ENCODE measurements around the gene SPTBN1. TPM values are rescaled to one million over a fixed set of nuclear protein-coding genes. Genes with fewer than 3 reads are reported as not detected.

Gene SPTBN1
- total RNA-seq, 1 experiment from 2014 or later, result 262 TPM

DNA sequence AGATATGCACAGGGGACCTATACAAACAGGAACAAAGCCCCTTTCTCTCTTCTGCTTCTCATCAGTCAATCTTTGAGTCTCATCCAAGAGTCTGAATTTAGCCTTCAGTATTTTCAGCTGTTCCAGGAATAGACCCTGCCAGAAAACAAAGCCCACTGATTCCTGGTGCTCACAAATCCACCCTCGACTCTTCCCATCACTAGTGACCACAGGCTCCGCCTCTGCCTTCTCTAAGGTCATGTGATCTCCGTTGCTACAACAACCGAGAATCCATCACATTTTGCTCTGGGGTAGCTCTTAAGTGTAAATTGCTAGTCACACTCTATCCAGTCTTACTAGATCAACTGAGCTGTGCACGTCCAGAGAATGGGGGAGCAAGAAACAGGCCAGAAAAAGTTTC lies 46.4 kb upstream of the SPTBN1 start:
- no peaks in the 10 kb centered on the region for H3K79me2 ChIP-seq (ENCODE audit: low read depth)
- no peaks in the 10 kb centered on the region for H3F3A ChIP-seq (ENCODE audit: insufficient read depth, low read depth)
- TF ChIP-seq EZH2 (IDR thresholded peaks at IDR 0.05; ENCODE audit: low read depth), result no peak
- TF ChIP-seq, protein P1, sequence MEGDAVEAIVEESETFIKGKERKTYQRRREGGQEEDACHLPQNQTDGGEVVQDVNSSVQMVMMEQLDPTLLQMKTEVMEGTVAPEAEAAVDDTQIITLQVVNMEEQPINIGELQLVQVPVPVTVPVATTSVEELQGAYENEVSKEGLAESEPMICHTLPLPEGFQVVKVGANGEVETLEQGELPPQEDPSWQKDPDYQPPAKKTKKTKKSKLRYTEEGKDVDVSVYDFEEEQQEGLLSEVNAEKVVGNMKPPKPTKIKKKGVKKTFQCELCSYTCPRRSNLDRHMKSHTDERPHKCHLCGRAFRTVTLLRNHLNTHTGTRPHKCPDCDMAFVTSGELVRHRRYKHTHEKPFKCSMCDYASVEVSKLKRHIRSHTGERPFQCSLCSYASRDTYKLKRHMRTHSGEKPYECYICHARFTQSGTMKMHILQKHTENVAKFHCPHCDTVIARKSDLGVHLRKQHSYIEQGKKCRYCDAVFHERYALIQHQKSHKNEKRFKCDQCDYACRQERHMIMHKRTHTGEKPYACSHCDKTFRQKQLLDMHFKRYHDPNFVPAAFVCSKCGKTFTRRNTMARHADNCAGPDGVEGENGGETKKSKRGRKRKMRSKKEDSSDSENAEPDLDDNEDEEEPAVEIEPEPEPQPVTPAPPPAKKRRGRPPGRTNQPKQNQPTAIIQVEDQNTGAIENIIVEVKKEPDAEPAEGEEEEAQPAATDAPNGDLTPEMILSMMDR (conservative IDR thresholded peaks at IDR 0.05), result no peak
- no peaks in the 10 kb centered on the region; the same call in 1 of the 2 replicates for H3K9me2 ChIP-seq (ENCODE audit: insufficient read depth)
- intact Hi-C loops (cut with micrococcal nuclease; ENCODE audit: unreplicated experiment), result no loop called here
- no TSS peak for BruUV-seq (replicated peaks)
- H3K4me1 ChIP-seq (replicated peaks; ENCODE audit: insufficient read depth), result peaks cover 10% of the 10 kb centered on the region; the same call in 1 of the 2 replicates
- H3K9me3 ChIP-seq (ENCODE audit: insufficient read depth, low read depth), result no peaks in the 10 kb centered on the region; the same call in 1 of the 2 replicates
- H3K4me3 ChIP-seq, result no peak overlapping the region
- no peak overlapping the region for H2AFZ ChIP-seq
- no peaks in the 10 kb centered on the region for H3K27me3 ChIP-seq (ENCODE audit: insufficient read depth, low read depth)
- no peaks in the 10 kb centered on the region for H4K20me1 ChIP-seq (ENCODE audit: insufficient read depth)
- no peak for DNase-seq
- CTCF ChIA-PET, result no interaction called here
- H3K4me2 ChIP-seq, result no peak overlapping the region
- no peaks in the 10 kb centered on the region for H3K36me3 ChIP-seq (ENCODE audit: low read depth)
- no peak overlapping the region for H3K27ac ChIP-seq
- POLR2A ChIA-PET (ENCODE audit: unreplicated experiment), result no interaction called here

DNA sequence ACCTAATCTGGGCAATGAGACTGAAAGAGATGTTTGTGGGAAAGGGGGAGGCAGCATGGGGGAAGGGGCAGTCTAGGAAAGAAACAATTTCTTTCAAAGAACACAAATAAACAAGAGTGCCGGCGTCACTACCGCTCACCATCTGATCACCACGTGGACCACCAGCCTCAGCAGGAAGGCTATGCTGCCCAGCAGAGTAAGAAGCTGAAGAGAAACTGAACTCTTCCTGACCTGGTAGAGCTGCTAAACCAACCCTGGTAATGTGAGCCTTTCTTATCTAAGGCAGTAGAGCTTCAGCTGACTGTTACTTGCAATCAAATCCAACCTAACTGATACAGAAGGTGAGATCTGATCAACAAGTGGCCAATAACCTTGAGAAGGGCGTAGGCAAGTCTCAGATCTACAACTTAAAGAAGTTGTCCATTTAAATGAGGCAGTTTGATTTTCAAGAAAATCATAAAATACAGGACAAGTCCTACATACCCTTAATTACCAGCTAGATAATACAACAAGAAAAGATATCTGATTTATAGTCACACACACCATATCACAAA lies 44.2 kb upstream of the SPTBN1 start:
- CTCF ChIA-PET, result no interaction called here
- BruUV-seq (replicated peaks), result no TSS peak
- intact Hi-C loops (cut with micrococcal nuclease; ENCODE audit: unreplicated experiment), result no loop called here

DNA sequence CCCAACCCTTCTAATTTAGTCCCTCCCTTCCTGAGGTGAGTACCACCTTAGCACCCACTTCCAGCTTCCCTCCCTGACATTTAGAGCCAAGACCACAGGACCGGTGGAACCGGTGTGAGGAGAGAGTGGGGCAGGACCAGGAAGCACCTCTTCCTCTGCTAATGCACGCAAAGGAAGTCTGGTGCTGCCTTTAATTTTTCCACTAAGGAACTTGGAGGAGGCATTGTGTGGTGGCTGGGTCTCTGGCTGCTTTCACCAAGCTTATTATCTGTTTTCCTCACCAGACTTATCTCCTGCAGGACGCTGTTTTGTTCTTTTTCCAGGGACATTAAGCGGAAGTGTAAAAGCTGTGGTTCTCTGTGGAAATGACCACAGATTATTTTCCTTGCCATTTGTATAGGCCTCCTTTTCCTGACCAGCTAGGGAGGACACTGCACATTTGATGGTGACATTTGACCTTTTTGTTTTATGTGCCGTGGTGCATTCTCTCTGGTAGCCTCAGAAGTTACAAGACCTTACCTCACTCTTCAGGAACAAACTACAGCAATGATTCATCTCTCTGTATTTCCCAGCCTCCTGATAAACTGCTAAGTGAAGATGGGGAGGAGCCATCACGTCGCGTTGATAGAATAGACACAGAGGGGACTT lies 39.8 kb upstream of the SPTBN1 start:
- intact Hi-C loops (cut with micrococcal nuclease; ENCODE audit: unreplicated experiment), result loop anchor here (5.0 kb wide), 1 partner anchor 41 kb away; the partner anchor contains the start of gene SPTBN1
- no peaks in the 10 kb centered on the region for H3F3A ChIP-seq (ENCODE audit: insufficient read depth, low read depth)
- H3K9me2 ChIP-seq (ENCODE audit: insufficient read depth), result no peaks in the 10 kb centered on the region
- peak overlapping the region; percentile 65 for H2AFZ ChIP-seq
- ChIA-PET CTCF (interaction anchor here (0.5 kb wide), 1 partner anchor 41 kb away, joined by 5 read pairs; no protein-coding TSS in a partner anchor), POLR2A (ENCODE audit: unreplicated experiment) (no interaction called here)
- no peaks in the 10 kb centered on the region; the same call in 1 of the 2 replicates for H3K9me3 ChIP-seq (ENCODE audit: insufficient read depth, low read depth)
- DNase-seq, result peak; percentile 58 to 80
- H3K79me2 ChIP-seq (ENCODE audit: low read depth), result no peaks in the 10 kb centered on the region
- no peak for TF ChIP-seq EZH2 (IDR thresholded peaks at IDR 0.05; ENCODE audit: low read depth)
- TF ChIP-seq, protein P1 (conservative IDR thresholded peaks at IDR 0.05), result no peak
- peaks cover 24% of the 10 kb centered on the region for H3K4me1 ChIP-seq (replicated peaks; ENCODE audit: insufficient read depth)
- no peaks in the 10 kb centered on the region for H4K20me1 ChIP-seq (ENCODE audit: insufficient read depth)
- TSS peak; percentile 79 for BruUV-seq (replicated peaks)
- H3K36me3 ChIP-seq (ENCODE audit: low read depth), result no peaks in the 10 kb centered on the region
- H3K27ac ChIP-seq, result 0 out of 2 replicates have a peak overlapping the region, but pooled peaks have one; percentile 19
- H3K4me2 ChIP-seq, result peak overlapping the region; percentile 45
- no peaks in the 10 kb centered on the region for H3K27me3 ChIP-seq (ENCODE audit: insufficient read depth, low read depth)
- H3K4me3 ChIP-seq, result no peak overlapping the region

More for the DNA sequence above, 44.2 kb upstream of the SPTBN1 start:
- no peaks in the 10 kb centered on the region for H4K20me1 ChIP-seq (ENCODE audit: insufficient read depth)
- H3K36me3 ChIP-seq (ENCODE audit: low read depth), result no peaks in the 10 kb centered on the region
- H3F3A ChIP-seq (ENCODE audit: insufficient read depth, low read depth), result no peaks in the 10 kb centered on the region
- no peak for DNase-seq
- H3K9me2 ChIP-seq (ENCODE audit: insufficient read depth), result no peaks in the 10 kb centered on the region; the same call in 1 of the 2 replicates
- no peaks in the 10 kb centered on the region for H3K27me3 ChIP-seq (ENCODE audit: insufficient read depth, low read depth)
- H3K4me3 ChIP-seq, result no peak overlapping the region
- TF ChIP-seq EZH2 (IDR thresholded peaks at IDR 0.05; ENCODE audit: low read depth), result no peak
- TF ChIP-seq, protein P1 (conservative IDR thresholded peaks at IDR 0.05), result no peak
- no peaks in the 10 kb centered on the region; the same call in 1 of the 2 replicates for H3K9me3 ChIP-seq (ENCODE audit: insufficient read depth, low read depth)
- no peak overlapping the region for H3K27ac ChIP-seq
- no peak overlapping the region; the same call in 1 of the 2 replicates for H2AFZ ChIP-seq
- no peak overlapping the region for H3K4me2 ChIP-seq
- peaks cover 23% of the 10 kb centered on the region for H3K4me1 ChIP-seq (replicated peaks; ENCODE audit: insufficient read depth)
- H3K79me2 ChIP-seq (ENCODE audit: low read depth), result no peaks in the 10 kb centered on the region
- POLR2A ChIA-PET (ENCODE audit: unreplicated experiment), result no interaction called here

Measured in PC-9 (cell line).